Naive thymus-derived CD8-positive, alpha-beta T cell (primary cell): ENCODE measurements around the gene KCNQ4. TPM values are rescaled to one million over a fixed set of nuclear protein-coding genes. Genes with fewer than 3 reads are reported as not detected.

Experiments used
- ATAC-seq, 2 donors: fragments of 150-1000 bp; cut with Tn5 transposase in 1 of 2; sonication (Bioruptor Pico), chemical (Tn5 transposase) in 1 of 2; 1 replicate in 1 of 2; 2 replicates in 1 of 2; pipeline ENCODE4 v1.10.0; 2021; ENCODE audit warnings: mild to moderate bottlenecking in 2 of 2, moderate library complexity in 2 of 2
- POLR2A ChIA-PET: fragments of 350-600 bp; sonication (Branson Sonifier 250); formaldehyde crosslinking; loops from one replicate; lab custom pipeline; 2021; ENCODE audit warnings: antibody characterized with exemption; lab: Charles Lee
- DNase-seq, 10 donors: peaks; one replicate each; pipeline versions ENCODE4 v3.0.0 to v3.0.0-alpha.2; 2020 to 2022
- H3K27ac Mint-ChIP-seq, 10 donors: one replicate each; pipeline ENCODE4 v1.8.0; 2020 to 2022; ENCODE audit warnings: mild to moderate bottlenecking in 10 of 10, mixed read lengths in 10 of 10, moderate library complexity in 4 of 10, inconsistent platforms in 1 of 10
- H3K27me3 Mint-ChIP-seq, 5 donors: one replicate each; pipeline ENCODE4 v1.8.0; 2021 to 2022; ENCODE audit warnings: mixed read lengths in 5 of 5
- H3K36me3 Mint-ChIP-seq, 3 donors: one replicate each; pipeline ENCODE4 v1.8.0; 2020 to 2022; ENCODE audit warnings: mixed read lengths in 3 of 3, mild to moderate bottlenecking in 2 of 3, inconsistent platforms in 1 of 3
- H3K4me1 Mint-ChIP-seq, 4 donors: one replicate each; pipeline ENCODE4 v1.8.0; 2021 to 2022; ENCODE audit warnings: mixed read lengths in 4 of 4
- H3K4me3 Mint-ChIP-seq, 10 donors: one replicate each; pipeline ENCODE4 v1.8.0; 2020 to 2022; ENCODE audit warnings: mild to moderate bottlenecking in 10 of 10, mixed read lengths in 10 of 10, moderate library complexity in 6 of 10, inconsistent platforms in 1 of 10
- H3K9me3 Mint-ChIP-seq, 9 donors: one replicate each; pipeline ENCODE4 v1.8.0; 2020 to 2022; ENCODE audit warnings: mixed read lengths in 9 of 9, mild to moderate bottlenecking in 3 of 9, inconsistent platforms in 1 of 9, moderate library complexity in 1 of 9
- polyA plus RNA-seq, 3 donors: library from polyadenylated mRNA; unstranded; fragments of 300-500 nt; fragmentation: Illumina TruSeq; gene quantifications; one replicate each; pipeline ENCODE4 v1.2.3, GENCODE V29; 2021
- total RNA-seq, 8 experiments: library from RNA in 2 of 8; stranded (reverse) in 2 of 8; gene quantifications; one replicate each; pipeline ENCODE4 v1.2.3 and lab custom pipeline; 2021 to 2026

The KCNQ4 gene
- total and polyA plus RNA-seq, 5 experiments from 2014 or later: 0.08 to 0.25 (median 0.17) TPM

DNA sequence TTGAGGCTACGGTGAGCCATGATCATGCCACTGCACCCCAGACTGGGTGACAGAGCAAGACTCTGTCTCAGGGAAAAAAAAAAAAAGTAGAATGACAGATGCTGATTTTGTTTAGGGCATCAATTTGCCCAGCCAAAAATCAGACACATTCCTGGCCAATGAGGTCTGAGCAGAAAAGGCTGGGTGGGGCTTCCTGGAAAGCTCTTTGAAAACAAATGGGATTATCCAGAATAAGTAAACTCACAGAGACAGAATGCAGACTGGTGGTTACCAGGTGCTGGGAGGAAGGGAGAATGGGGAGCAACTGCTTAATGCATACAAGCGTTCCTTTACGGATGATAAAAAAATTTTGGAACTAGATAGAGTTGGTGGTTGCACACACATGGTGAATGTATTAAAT, 88.7 kb downstream of the KCNQ4 start:
- peaks cover 0 to 4% (median 0%) of the 10 kb centered on the region in 3 donors for H3K36me3 Mint-ChIP-seq
- H3K27ac Mint-ChIP-seq: no peak overlapping the region
- DNase-seq (no peak), ATAC-seq (no peak)
- peaks cover 0 to 5% (median 0%) of the 10 kb centered on the region in 5 donors for H3K27me3 Mint-ChIP-seq
- POLR2A ChIA-PET: interaction anchor here (1.3 kb wide), 1 partner anchor 10 kb away, joined by 6 read pairs; the partner anchor contains the start of gene CITED4
- H3K9me3 Mint-ChIP-seq: peaks cover 0 to 13% (median 3%) of the 10 kb centered on the region in 9 donors
- no peak overlapping the region for H3K4me3 Mint-ChIP-seq
- H3K4me1 Mint-ChIP-seq: peaks cover 7 to 21% (median 8%) of the 10 kb centered on the region in 4 donors

DNA sequence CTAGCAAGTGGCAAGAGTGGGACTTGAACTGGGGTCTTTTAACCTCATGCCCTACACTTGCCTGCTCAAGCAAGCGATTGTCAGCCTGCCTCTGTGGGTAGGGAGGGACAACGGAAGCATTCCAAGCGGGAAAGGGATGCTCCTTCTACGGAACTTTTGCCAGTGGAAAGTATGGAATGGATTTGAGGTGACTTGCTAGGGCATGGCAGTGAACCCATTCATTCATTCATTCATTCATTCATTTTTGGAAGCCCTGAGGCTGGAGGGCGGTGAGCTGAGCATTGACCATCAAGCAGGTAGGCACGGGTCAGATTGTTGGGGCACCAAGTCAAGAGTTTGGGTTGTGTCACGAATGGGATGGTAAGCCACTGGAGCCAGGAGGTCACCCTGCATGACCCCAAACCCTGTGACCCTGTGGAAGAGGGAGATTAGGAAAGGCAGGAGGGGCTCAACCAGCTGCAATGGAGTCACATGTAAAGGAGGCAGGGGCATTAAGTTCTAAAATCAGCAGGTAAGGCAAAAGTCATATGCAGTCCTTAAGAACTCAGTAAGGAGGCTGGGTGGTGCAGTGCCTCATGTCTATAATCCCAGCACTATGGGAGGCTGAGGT, 90.4 kb downstream of the KCNQ4 start:
- peaks cover 7 to 26% (median 8%) of the 10 kb centered on the region in 4 donors for H3K4me1 Mint-ChIP-seq
- peaks cover 0 to 4% (median 0%) of the 10 kb centered on the region in 5 donors for H3K27me3 Mint-ChIP-seq
- no peak overlapping the region for H3K4me3 Mint-ChIP-seq
- peak overlapping the region in 3 of 10 donors; percentile 10 to 58 (median 48) for H3K27ac Mint-ChIP-seq
- H3K9me3 Mint-ChIP-seq: peaks cover 0 to 13% (median 3%) of the 10 kb centered on the region in 9 donors
- DNase-seq: no peak
- H3K36me3 Mint-ChIP-seq: peaks cover 0 to 4% (median 0%) of the 10 kb centered on the region in 3 donors
- no peak for ATAC-seq
- POLR2A ChIA-PET: interaction anchor here (0.7 to 1.6 kb wide), 2 partner anchors 11 to 1183 kb away, joined by 4 to 6 read pairs; partner anchors contain the start of genes CITED4 and HPCAL4

DNA sequence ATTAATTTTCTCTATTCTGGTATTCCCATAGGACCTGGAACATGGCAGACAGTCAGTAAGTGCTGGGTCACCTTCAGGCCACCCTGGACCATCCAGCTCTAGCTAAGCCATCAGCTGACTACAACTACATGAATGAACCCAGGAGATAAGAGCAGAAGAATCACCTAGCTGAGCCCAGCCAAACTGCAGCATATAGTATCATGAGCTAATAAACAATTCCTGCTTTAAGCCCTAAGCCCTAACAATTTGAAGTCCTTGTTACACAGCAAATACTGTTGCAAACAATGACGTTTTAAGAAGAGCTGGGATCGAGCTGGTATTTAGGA, 92.8 kb downstream of the KCNQ4 start:
- Mint-ChIP-seq H3K36me3 (no peaks in the 10 kb centered on the region), H3K9me3 (peaks cover 0 to 7% (median 2%) of the 10 kb centered on the region in 9 donors), H3K4me1 (peaks cover 7 to 26% (median 8%) of the 10 kb centered on the region in 4 donors), H3K27me3 (peaks cover 0 to 20% (median 0%) of the 10 kb centered on the region in 5 donors), H3K4me3 (no peak overlapping the region), H3K27ac (peak overlapping the region in 1 of 10 donors; percentile 67)
- no peak for ATAC-seq
- no peak for DNase-seq
- POLR2A ChIA-PET: interaction anchor here (0.5 to 2.6 kb wide), 2 partner anchors 15 to 61 kb away, joined by 3 to 10 read pairs; partner anchors contain the start of gene CITED4

DNA sequence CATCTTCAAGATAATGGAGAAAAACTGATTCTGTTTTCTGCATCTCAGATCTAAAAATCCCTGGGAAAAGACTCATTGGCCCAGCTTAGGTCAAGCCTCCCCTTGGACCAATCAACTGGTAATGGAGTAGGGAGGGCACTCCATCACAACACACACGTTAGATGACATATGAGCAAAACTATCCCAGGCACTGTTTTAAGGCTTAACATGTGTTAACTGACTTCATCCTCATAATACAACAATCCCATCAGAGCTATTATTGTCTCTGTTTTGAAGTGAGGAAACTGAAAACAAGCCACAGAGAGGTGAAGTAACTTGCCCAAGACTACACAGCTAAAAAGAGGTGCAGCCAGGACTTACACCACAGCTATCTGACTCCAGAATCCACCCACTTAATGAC, 93.3 kb downstream of the KCNQ4 start:
- DNase-seq (no peak), ATAC-seq (no peak)
- peak overlapping the region in 4 of 10 donors; percentile 30 to 73 (median 32) for H3K27ac Mint-ChIP-seq
- POLR2A ChIA-PET: interaction anchor here (2.6 kb wide), 1 partner anchor 15 kb away, joined by 10 read pairs; the partner anchor contains the start of gene CITED4
- H3K27me3 Mint-ChIP-seq: peaks cover 0 to 25% (median 0%) of the 10 kb centered on the region in 5 donors
- no peaks in the 10 kb centered on the region for H3K36me3 Mint-ChIP-seq
- H3K4me1 Mint-ChIP-seq: peaks cover 7 to 26% (median 8%) of the 10 kb centered on the region in 4 donors
- H3K9me3 Mint-ChIP-seq: peaks cover 0 to 7% (median 2%) of the 10 kb centered on the region in 9 donors
- H3K4me3 Mint-ChIP-seq: no peak overlapping the region

DNA sequence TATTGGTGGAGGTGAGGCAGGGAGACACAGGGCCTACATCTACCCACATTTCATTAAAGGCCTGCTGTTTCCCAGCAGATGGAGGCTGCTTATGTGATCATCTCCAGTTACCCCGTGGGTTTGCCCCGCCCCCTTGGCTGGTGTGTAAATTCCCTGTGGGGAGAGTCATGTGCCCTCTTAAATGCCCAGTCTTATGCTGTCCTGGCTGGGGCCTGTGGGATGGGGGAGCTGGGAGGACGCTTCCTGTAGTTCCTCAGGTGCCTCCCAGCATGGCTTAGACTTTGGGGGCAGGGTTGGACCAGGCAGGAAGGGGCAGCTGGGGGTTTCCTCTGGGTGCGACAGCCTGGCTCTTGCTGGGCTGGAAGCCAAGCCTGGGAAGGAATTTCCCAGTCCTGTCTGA, 94.1 kb downstream of the KCNQ4 start:
- no peak for ATAC-seq
- H3K9me3 Mint-ChIP-seq: peaks cover 0 to 7% (median 5%) of the 10 kb centered on the region in 9 donors
- peaks cover 7 to 26% (median 8%) of the 10 kb centered on the region in 4 donors for H3K4me1 Mint-ChIP-seq
- POLR2A ChIA-PET: interaction anchor here (2.6 kb wide), 1 partner anchor 16 kb away, joined by 10 read pairs; the partner anchor contains the start of gene CITED4
- H3K27ac Mint-ChIP-seq: peak overlapping the region in 1 of 10 donors; percentile 15
- peaks cover 0 to 3% (median 0%) of the 10 kb centered on the region in 3 donors for H3K36me3 Mint-ChIP-seq
- DNase-seq: no peak
- H3K27me3 Mint-ChIP-seq: peaks cover 2 to 30% (median 5%) of the 10 kb centered on the region in 5 donors
- H3K4me3 Mint-ChIP-seq: no peak overlapping the region

DNA sequence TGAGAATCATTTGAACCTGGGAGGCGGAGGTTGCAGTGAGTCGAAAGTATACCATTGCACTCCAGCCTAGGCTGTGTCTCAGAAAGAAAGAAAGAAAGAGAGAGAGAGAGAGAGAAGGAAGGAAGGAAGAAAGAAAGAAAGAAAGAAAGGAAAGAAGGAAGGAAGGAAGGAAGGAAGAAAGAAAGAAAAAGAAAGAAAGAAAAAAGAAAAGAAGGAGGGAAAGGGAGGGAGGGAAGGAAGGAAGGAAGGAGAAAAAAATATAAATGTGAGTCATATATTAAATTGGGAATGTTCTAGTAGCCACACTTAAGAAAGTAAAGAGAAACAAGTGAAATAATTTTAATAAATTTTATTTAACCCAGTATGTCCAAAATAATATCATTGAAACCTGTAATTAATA, 95.3 kb downstream of the KCNQ4 start:
- ATAC-seq (no peak), DNase-seq (no peak)
- Mint-ChIP-seq H3K9me3 (peaks cover 0 to 7% (median 5%) of the 10 kb centered on the region in 9 donors), H3K27ac (no peak overlapping the region), H3K4me3 (no peak overlapping the region), H3K27me3 (peaks cover 6 to 38% (median 12%) of the 10 kb centered on the region in 5 donors), H3K4me1 (peaks cover 8 to 25% (median 11%) of the 10 kb centered on the region in 4 donors), H3K36me3 (peaks cover 0 to 4% (median 0%) of the 10 kb centered on the region in 3 donors)
- POLR2A ChIA-PET: no interaction called here

DNA sequence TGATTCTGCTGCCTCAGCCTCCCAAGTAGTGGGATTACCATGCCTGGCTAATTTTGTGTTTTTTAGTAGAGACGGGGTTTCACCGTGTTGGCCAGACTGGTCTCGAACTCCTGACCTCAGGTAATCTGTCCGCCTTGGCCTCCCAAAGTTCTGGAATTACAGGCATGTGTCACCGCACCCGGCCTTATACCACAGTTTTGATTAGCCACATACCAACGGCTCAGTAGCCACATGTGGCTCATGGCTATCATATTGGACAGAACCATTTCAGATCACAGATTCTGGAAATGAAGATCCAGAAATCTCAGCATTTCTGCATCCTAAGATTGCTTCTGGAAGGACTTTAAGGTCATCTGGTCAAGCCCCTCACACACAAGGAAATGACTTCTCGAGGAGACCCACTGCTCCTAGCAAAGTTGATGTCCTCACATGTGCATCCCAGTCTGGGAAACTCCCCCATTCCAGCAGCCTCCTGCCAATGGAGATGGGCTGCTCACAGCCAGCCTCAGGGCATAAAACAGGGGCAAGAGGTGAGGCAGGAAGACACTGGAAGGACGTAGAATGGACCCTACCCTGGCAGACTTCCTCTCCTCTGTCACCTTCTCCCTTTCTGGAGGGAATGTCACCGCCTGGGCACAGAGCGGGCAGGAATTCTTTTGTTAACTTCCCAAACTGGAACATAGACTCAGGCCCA, 96.0 kb downstream of the KCNQ4 start:
- peaks cover 7 to 27% (median 13%) of the 10 kb centered on the region in 4 donors for H3K4me1 Mint-ChIP-seq
- H3K9me3 Mint-ChIP-seq: peaks cover 0 to 8% (median 5%) of the 10 kb centered on the region in 9 donors
- H3K36me3 Mint-ChIP-seq: peaks cover 0 to 6% (median 0%) of the 10 kb centered on the region in 3 donors
- peaks cover 8 to 40% (median 15%) of the 10 kb centered on the region in 5 donors for H3K27me3 Mint-ChIP-seq
- no peak for DNase-seq
- peak overlapping the region in 1 of 10 donors; percentile 67 for H3K27ac Mint-ChIP-seq
- POLR2A ChIA-PET: no interaction called here
- H3K4me3 Mint-ChIP-seq: no peak overlapping the region
- no peak for ATAC-seq

DNA sequence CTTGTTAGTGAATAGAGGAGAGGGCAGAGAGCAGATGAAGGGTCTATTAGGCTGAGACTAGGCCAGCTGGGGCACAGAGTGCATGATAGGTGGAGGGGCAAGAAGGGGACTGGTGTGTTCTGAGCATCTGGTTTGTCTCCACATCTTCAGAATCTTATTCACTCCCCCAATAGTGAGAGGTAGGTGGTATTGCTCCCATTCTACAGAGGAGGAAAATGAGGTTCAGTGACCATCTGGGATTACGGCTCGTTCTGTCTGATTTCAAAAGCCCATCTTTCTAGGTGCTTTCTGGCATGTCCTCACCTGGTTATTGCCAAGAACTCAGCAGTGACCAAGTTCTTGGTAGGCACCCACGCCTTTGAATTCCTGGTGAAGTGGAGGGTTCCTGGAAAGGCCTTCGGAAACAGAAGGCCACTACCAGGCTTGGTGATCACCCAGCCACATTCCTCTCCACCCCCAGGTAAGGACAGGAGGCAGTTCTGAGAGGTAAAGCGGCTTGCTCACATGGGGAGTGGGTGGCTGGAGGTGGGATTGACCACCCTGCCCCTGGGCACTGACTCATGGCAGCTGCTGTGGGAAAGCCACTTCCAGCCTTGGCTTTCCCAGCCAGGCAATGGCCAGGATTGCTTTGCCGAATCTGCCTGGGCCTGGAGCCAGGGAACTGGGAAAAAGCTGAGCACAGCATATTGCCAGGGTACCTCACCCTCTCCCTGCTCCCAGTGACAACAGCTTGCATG, 97.4 kb downstream of the KCNQ4 start:
- H3K27me3 Mint-ChIP-seq: peaks cover 10 to 53% (median 25%) of the 10 kb centered on the region in 5 donors
- peaks cover 0 to 8% (median 1%) of the 10 kb centered on the region in 9 donors for H3K9me3 Mint-ChIP-seq
- H3K36me3 Mint-ChIP-seq: peaks cover 0 to 6% (median 0%) of the 10 kb centered on the region in 3 donors
- no peak overlapping the region for H3K4me3 Mint-ChIP-seq
- ATAC-seq (no peak), DNase-seq (no peak)
- POLR2A ChIA-PET: no interaction called here
- H3K4me1 Mint-ChIP-seq: peaks cover 4 to 17% (median 7%) of the 10 kb centered on the region in 4 donors
- no peak overlapping the region for H3K27ac Mint-ChIP-seq

DNA sequence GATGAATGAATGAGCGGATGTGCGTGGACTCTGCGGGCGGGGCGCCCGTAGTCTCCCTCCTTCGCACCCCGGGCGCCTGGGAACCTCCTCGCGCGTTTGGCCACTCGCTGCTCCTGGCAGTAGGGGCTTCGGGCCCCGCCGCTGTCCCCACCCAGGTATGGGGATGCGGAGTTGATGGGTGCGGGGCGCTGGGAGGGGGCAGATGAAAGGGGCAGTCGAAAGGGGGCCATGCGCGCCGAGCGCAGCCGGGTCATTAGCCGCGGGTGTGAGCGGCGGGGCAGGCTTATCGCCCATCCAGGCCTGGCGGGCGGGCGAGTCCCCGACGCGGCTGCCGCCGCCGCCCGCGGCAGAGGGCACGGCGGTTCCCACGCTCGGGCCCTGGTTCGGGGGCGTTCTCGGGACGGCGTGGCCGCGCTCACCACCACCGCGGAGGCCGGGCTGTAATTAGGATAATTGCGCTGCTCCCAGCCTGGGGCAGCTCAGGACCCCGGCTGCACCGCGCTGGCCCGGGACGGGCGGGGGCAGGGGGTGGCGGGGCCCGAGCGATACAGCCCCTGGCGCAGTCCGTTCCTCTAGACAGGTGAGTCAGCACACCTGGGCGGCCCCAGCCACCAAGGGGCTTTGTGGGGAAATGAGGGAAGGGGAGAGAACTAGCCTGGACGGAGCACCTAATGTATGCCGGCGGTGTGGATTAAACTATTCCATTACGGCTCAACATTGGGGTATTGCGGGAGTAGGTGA, 100.6 kb downstream of the KCNQ4 start:
- Mint-ChIP-seq H3K27me3 (peaks cover 30 to 70% (median 46%) of the 10 kb centered on the region in 5 donors), H3K4me3 (peak overlapping the region in 9 of 10 donors; percentile 18 to 80 (median 55)), H3K4me1 (peaks cover 4 to 7% (median 4%) of the 10 kb centered on the region in 4 donors), H3K9me3 (peaks cover 0 to 6% (median 0%) of the 10 kb centered on the region in 9 donors), H3K27ac (no peak overlapping the region), H3K36me3 (peaks cover 0 to 6% (median 0%) of the 10 kb centered on the region in 3 donors)
- no peak for DNase-seq
- peak; percentile 33 to 36 for ATAC-seq
- POLR2A ChIA-PET: no interaction called here

DNA sequence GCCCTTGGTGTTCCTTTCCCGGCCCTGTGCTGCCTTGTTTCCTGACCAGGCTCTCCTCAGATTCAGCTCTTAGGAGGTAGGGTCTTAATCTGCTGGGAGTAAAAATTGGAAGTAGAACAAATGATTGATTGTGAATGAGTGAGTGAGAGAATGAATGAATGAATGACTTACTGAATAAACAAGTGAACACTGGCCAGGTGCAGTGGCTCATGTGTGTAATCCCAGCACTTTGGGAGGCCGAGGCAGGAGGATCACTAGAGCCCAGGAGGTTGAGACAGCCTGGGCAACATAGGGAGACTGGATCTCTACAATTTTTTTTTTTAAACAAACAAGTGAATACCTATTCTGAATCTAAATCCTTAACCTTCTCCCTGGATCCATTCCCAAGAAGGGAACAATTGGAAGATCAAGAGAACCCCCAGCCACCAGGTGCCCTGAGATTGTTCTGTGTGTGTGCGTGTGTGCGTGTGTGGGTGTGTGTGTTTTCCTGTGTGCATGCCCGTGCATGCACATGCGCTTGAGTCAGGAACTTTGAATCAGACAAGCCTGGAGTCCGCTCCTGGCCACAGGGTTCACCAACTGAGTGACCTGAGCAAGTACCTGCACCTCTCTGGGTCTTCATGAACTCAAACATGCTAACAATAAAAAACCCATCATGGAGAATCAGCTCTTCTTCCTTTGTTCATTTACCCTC, 102.9 kb downstream of the KCNQ4 start:
- ATAC-seq (no peak), DNase-seq (no peak)
- POLR2A ChIA-PET: no interaction called here
- Mint-ChIP-seq H3K27ac (peak overlapping the region in 1 of 10 donors; percentile 11), H3K9me3 (peaks cover 0 to 8% (median 0%) of the 10 kb centered on the region in 9 donors), H3K4me3 (peak overlapping the region in 1 of 10 donors; percentile 3), H3K4me1 (peaks cover 4 to 7% (median 4%) of the 10 kb centered on the region in 4 donors), H3K27me3 (peaks cover 30 to 66% (median 51%) of the 10 kb centered on the region in 5 donors), H3K36me3 (peaks cover 0 to 6% (median 0%) of the 10 kb centered on the region in 3 donors)

DNA sequence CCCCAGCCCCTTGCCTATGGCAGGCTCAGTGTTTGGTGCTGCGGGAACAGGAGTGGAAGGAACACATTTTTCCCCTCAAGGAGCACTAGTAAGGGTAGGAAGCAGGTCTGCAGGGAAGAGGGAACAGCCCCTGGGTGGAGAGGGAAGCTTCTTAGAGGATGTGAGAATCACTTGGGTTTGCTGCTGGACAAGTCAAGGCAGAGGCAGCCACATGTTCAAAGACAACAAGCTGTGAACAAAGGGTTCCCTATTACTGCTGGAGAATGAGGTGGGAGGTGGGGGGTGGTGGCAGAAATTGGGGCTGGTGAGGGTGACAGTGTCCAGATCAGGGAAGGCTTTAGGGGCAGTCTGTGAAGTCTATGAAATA, 103.4 kb downstream of the KCNQ4 start:
- peaks cover 30 to 66% (median 46%) of the 10 kb centered on the region in 5 donors for H3K27me3 Mint-ChIP-seq
- ATAC-seq: no peak
- POLR2A ChIA-PET: no interaction called here

More for the DNA sequence above, 103.4 kb downstream of the KCNQ4 start:
- no peak for DNase-seq
- H3K4me1 Mint-ChIP-seq: peaks cover 4 to 7% (median 4%) of the 10 kb centered on the region in 4 donors
- H3K4me3 Mint-ChIP-seq: no peak overlapping the region
- no peak overlapping the region for H3K27ac Mint-ChIP-seq
- H3K36me3 Mint-ChIP-seq: peaks cover 0 to 6% (median 0%) of the 10 kb centered on the region in 3 donors
- H3K9me3 Mint-ChIP-seq: peaks cover 0 to 7% (median 0%) of the 10 kb centered on the region in 9 donors
